ENCODE data around the gene LSAMP. TPM values are rescaled to one million over a fixed set of nuclear protein-coding genes. Genes with fewer than 3 reads are reported as not detected.

The LSAMP gene
- total and polyA plus RNA-seq, 2 experiments from 2014 or later: 2.0 to 2.9 TPM

DNA sequence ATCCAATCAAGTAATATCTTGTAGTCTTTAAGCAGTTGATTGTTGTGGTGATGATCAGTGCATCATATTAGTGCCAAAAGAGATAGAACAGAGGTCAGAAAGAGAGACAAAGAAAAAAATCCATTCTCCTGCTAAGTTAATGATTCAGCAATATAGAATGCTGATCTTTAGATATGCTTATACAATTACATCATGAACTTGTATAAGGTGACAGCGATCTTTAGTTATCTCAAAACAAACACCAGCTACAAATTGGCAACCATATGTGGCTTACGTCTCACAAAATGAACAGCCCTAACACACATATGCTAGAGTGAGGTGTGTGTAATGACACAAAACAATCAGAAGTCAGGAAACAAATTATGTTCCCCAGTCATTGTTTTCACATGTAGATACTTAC lies 12.5 kb downstream of the LSAMP start:
- Histone ChIP-seq H3K4me3 (no peak overlapping the region), H3F3A (replicated peaks; ENCODE audit: low read depth) (no peaks in the 10 kb centered on the region), H3K27ac (ENCODE audit: low read depth) (no peak overlapping the region), H3K27me3 (ENCODE audit: insufficient read depth) (no peaks in the 10 kb centered on the region), H3K36me3 (ENCODE audit: insufficient read depth) (no peaks in the 10 kb centered on the region), H3K4me2 (no peak overlapping the region), H3K9me2 (ENCODE audit: insufficient read depth) (no peaks in the 10 kb centered on the region), H3K79me2 (replicated peaks; ENCODE audit: insufficient read depth) (no peaks in the 10 kb centered on the region), H3K4me1 (ENCODE audit: insufficient read depth) (no peaks in the 10 kb centered on the region), H4K20me1 (replicated peaks; ENCODE audit: insufficient read depth) (no peaks in the 10 kb centered on the region; the same call in 1 of the 2 replicates), H2AFZ (no peak overlapping the region)
- peaks cover 2% of the 10 kb centered on the region; the same call in 2 of the 3 replicates for H3K4me1 Mint-ChIP-seq
- H3K9me3 Mint-ChIP-seq: no peaks in the 10 kb centered on the region
- H3K27me3 Mint-ChIP-seq (ENCODE audit: insufficient read depth, low read depth, poor library complexity): no peaks in the 10 kb centered on the region
- TF ChIP-seq NANOG (IDR thresholded peaks at IDR 0.05; ENCODE audit: borderline replicate concordance): no peak
- TF ChIP-seq ZNF331 (CRISPR knock-in tag; IDR thresholded peaks at IDR 0.05; ENCODE audit: low read depth): no peak
- TF ChIP-seq, protein P1, sequence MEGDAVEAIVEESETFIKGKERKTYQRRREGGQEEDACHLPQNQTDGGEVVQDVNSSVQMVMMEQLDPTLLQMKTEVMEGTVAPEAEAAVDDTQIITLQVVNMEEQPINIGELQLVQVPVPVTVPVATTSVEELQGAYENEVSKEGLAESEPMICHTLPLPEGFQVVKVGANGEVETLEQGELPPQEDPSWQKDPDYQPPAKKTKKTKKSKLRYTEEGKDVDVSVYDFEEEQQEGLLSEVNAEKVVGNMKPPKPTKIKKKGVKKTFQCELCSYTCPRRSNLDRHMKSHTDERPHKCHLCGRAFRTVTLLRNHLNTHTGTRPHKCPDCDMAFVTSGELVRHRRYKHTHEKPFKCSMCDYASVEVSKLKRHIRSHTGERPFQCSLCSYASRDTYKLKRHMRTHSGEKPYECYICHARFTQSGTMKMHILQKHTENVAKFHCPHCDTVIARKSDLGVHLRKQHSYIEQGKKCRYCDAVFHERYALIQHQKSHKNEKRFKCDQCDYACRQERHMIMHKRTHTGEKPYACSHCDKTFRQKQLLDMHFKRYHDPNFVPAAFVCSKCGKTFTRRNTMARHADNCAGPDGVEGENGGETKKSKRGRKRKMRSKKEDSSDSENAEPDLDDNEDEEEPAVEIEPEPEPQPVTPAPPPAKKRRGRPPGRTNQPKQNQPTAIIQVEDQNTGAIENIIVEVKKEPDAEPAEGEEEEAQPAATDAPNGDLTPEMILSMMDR (conservative IDR thresholded peaks at IDR 0.05; ENCODE audit: low read depth in 2 of 2): no peak
- TF ChIP-seq JUNB (IDR thresholded peaks at IDR 0.05; ENCODE audit: unreplicated experiment): no peak
- TF ChIP-seq POLR2AphosphoS5 (IDR thresholded peaks at IDR 0.05; ENCODE audit: low read depth): no peak
- TF ChIP-seq, protein P2, sequence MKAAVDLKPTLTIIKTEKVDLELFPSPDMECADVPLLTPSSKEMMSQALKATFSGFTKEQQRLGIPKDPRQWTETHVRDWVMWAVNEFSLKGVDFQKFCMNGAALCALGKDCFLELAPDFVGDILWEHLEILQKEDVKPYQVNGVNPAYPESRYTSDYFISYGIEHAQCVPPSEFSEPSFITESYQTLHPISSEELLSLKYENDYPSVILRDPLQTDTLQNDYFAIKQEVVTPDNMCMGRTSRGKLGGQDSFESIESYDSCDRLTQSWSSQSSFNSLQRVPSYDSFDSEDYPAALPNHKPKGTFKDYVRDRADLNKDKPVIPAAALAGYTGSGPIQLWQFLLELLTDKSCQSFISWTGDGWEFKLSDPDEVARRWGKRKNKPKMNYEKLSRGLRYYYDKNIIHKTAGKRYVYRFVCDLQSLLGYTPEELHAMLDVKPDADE (IDR thresholded peaks at IDR 0.05): no peak
- TF ChIP-seq, protein P3, sequence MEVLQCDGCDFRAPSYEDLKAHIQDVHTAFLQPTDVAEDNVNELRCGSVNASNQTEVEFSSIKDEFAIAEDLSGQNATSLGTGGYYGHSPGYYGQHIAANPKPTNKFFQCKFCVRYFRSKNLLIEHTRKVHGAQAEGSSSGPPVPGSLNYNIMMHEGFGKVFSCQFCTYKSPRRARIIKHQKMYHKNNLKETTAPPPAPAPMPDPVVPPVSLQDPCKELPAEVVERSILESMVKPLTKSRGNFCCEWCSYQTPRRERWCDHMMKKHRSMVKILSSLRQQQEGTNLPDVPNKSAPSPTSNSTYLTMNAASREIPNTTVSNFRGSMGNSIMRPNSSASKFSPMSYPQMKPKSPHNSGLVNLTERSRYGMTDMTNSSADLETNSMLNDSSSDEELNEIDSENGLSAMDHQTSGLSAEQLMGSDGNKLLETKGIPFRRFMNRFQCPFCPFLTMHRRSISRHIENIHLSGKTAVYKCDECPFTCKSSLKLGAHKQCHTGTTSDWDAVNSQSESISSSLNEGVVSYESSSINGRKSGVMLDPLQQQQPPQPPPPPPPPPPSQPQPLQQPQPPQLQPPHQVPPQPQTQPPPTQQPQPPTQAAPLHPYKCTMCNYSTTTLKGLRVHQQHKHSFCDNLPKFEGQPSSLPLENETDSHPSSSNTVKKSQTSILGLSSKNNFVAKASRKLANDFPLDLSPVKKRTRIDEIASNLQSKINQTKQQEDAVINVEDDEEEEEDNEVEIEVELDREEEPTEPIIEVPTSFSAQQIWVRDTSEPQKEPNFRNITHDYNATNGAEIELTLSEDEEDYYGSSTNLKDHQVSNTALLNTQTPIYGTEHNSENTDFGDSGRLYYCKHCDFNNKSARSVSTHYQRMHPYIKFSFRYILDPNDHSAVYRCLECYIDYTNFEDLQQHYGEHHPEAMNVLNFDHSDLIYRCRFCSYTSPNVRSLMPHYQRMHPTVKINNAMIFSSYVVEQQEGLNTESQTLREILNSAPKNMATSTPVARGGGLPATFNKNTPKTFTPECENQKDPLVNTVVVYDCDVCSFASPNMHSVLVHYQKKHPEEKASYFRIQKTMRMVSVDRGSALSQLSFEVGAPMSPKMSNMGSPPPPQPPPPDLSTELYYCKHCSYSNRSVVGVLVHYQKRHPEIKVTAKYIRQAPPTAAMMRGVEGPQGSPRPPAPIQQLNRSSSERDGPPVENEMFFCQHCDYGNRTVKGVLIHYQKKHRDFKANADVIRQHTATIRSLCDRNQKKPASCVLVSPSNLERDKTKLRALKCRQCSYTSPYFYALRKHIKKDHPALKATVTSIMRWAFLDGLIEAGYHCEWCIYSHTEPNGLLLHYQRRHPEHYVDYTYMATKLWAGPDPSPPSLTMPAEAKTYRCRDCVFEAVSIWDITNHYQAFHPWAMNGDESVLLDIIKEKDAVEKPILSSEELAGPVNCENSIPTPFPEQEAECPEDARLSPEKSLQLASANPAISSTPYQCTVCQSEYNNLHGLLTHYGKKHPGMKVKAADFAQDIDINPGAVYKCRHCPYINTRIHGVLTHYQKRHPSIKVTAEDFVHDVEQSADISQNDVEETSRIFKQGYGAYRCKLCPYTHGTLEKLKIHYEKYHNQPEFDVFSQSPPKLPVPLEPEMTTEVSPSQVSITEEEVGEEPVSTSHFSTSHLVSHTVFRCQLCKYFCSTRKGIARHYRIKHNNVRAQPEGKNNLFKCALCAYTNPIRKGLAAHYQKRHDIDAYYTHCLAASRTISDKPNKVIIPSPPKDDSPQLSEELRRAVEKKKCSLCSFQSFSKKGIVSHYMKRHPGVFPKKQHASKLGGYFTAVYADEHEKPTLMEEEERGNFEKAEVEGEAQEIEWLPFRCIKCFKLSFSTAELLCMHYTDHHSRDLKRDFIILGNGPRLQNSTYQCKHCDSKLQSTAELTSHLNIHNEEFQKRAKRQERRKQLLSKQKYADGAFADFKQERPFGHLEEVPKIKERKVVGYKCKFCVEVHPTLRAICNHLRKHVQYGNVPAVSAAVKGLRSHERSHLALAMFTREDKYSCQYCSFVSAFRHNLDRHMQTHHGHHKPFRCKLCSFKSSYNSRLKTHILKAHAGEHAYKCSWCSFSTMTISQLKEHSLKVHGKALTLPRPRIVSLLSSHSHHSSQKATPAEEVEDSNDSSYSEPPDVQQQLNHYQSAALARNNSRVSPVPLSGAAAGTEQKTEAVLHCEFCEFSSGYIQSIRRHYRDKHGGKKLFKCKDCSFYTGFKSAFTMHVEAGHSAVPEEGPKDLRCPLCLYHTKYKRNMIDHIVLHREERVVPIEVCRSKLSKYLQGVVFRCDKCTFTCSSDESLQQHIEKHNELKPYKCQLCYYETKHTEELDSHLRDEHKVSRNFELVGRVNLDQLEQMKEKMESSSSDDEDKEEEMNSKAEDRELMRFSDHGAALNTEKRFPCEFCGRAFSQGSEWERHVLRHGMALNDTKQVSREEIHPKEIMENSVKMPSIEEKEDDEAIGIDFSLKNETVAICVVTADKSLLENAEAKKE (CRISPR knock-in tag; IDR thresholded peaks at IDR 0.05): no peak
- no peak for TF ChIP-seq STAT1 (IDR thresholded peaks at IDR 0.05; ENCODE audit: unreplicated experiment)
- TF ChIP-seq ZNF114 (CRISPR knock-in tag; IDR thresholded peaks at IDR 0.05): no peak
- TF ChIP-seq CREB1 (CRISPR knock-in tag; IDR thresholded peaks at IDR 0.05; ENCODE audit: low read depth): no peak
- TF ChIP-seq EZH2 (IDR thresholded peaks at IDR 0.05; ENCODE audit: low read depth, unreplicated experiment): no peak
- TF ChIP-seq EZH2phosphoT487 (IDR thresholded peaks at IDR 0.05; ENCODE audit: unreplicated experiment): no peak
- TF ChIP-seq, protein P4, sequence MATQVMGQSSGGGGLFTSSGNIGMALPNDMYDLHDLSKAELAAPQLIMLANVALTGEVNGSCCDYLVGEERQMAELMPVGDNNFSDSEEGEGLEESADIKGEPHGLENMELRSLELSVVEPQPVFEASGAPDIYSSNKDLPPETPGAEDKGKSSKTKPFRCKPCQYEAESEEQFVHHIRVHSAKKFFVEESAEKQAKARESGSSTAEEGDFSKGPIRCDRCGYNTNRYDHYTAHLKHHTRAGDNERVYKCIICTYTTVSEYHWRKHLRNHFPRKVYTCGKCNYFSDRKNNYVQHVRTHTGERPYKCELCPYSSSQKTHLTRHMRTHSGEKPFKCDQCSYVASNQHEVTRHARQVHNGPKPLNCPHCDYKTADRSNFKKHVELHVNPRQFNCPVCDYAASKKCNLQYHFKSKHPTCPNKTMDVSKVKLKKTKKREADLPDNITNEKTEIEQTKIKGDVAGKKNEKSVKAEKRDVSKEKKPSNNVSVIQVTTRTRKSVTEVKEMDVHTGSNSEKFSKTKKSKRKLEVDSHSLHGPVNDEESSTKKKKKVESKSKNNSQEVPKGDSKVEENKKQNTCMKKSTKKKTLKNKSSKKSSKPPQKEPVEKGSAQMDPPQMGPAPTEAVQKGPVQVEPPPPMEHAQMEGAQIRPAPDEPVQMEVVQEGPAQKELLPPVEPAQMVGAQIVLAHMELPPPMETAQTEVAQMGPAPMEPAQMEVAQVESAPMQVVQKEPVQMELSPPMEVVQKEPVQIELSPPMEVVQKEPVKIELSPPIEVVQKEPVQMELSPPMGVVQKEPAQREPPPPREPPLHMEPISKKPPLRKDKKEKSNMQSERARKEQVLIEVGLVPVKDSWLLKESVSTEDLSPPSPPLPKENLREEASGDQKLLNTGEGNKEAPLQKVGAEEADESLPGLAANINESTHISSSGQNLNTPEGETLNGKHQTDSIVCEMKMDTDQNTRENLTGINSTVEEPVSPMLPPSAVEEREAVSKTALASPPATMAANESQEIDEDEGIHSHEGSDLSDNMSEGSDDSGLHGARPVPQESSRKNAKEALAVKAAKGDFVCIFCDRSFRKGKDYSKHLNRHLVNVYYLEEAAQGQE (IDR thresholded peaks at IDR 0.05; ENCODE audit: unreplicated experiment): no peak
- H3K36me3 Mint-ChIP-seq (ENCODE audit: low read depth): no peaks in the 10 kb centered on the region
- no peak for ATAC-seq
- H3K27ac Mint-ChIP-seq: no peak overlapping the region
- DNase-seq (ENCODE audit: low spot score): no peak
- no peak overlapping the region for H3K4me3 Mint-ChIP-seq
